GM19239 (cell line): ENCODE measurements around the gene PRKN.

Experiments used
- DNase-seq: peaks from one replicate; pipeline ENCODE4 v3.0.0; 2011; ENCODE audit warnings: low spot score; ENCODE audit not compliant: insufficient read length
- FAIRE-seq: peaks from 2 replicates; lab custom pipeline; 2011; peaks lifted over from hg19 to GRCh38; lab: Jason Lieb, UNC

Gene PRKN

GRCh38 chr6:161956082-161956481 is 771.5 kb downstream of the PRKN start:
- DNase-seq: no peak
- no peak for FAIRE-seq

GRCh38 chr6:161954699-161955276 is 772.8 kb downstream of the PRKN start:
- DNase-seq (no peak), FAIRE-seq (no peak)

GRCh38 chr6:161954077-161954476 is 773.5 kb downstream of the PRKN start:
- FAIRE-seq (no peak), DNase-seq (no peak)

- DNase-seq (no peak), FAIRE-seq (no peak)
Measured at GRCh38 chr6:161951126-161951525, 776.4 kb downstream of the PRKN start.

- FAIRE-seq: no peak
Measured at GRCh38 chr6:161949531-161949930, 778.0 kb downstream of the PRKN start.

GRCh38 chr6:161948462-161948861 is 779.1 kb downstream of the PRKN start:
- no peak for DNase-seq
- FAIRE-seq: no peak

More at GRCh38 chr6:161949531-161949930, 778.0 kb downstream of the PRKN start:
- no peak for DNase-seq

GRCh38 chr6:161947371-161947770 is 780.2 kb downstream of the PRKN start:
- no peak for DNase-seq
- FAIRE-seq: no peak

GRCh38 chr6:161946461-161946860 is 781.1 kb downstream of the PRKN start:
- DNase-seq: no peak
- no peak for FAIRE-seq

- DNase-seq (no peak), FAIRE-seq (no peak)
Measured at GRCh38 chr6:161943561-161943960, 784.0 kb downstream of the PRKN start.

GRCh38 chr6:161941565-161941964 is 786.0 kb downstream of the PRKN start:
- DNase-seq (no peak), FAIRE-seq (no peak)

- FAIRE-seq (no peak), DNase-seq (no peak)
Measured at GRCh38 chr6:161940519-161940918, 787.0 kb downstream of the PRKN start.

- DNase-seq: no peak
- no peak for FAIRE-seq
Measured at GRCh38 chr6:161926324-161926723, 801.2 kb downstream of the PRKN start.

GRCh38 chr6:161924516-161925116 is 803.0 kb downstream of the PRKN start:
- DNase-seq (no peak), FAIRE-seq (no peak)

- no peak for FAIRE-seq
Measured at GRCh38 chr6:161922631-161923119, 804.9 kb downstream of the PRKN start.

GRCh38 chr6:161921602-161922395 is 805.8 kb downstream of the PRKN start:
- FAIRE-seq: no peak
- DNase-seq: no peak

More at GRCh38 chr6:161922631-161923119, 804.9 kb downstream of the PRKN start:
- DNase-seq: no peak

- no peak for FAIRE-seq
- no peak for DNase-seq
Measured at GRCh38 chr6:161919691-161920090, 807.9 kb downstream of the PRKN start.

GRCh38 chr6:161918628-161919205 is 808.8 kb downstream of the PRKN start:
- DNase-seq (no peak), FAIRE-seq (no peak)

GRCh38 chr6:161918109-161918531 is 809.4 kb downstream of the PRKN start:
- FAIRE-seq (no peak), DNase-seq (no peak)

- FAIRE-seq: no peak
Measured at GRCh38 chr6:161917645-161918044, 809.9 kb downstream of the PRKN start.

GRCh38 chr6:161915456-161915964 is 812.1 kb downstream of the PRKN start:
- FAIRE-seq (no peak), DNase-seq (no peak)

More at GRCh38 chr6:161917645-161918044, 809.9 kb downstream of the PRKN start:
- DNase-seq: no peak

- FAIRE-seq (no peak), DNase-seq (no peak)
Measured at GRCh38 chr6:161908872-161909271, 818.7 kb downstream of the PRKN start.
